DND-41 (cell line): ENCODE data around the gene PCMTD2.

Source experiments
- CTCF ChIP-seq: IDR thresholded peaks from 2 replicates; pipeline ENCODE4 v1.5.1; 2012; ENCODE audit warnings: borderline replicate concordance, low read length, moderate library complexity, mild to moderate bottlenecking; ENCODE audit not compliant: poor library complexity, severe bottlenecking; ENCODE audit errors: extremely low read depth
- EZH2 ChIP-seq: IDR thresholded peaks from 3 replicates; pipeline ENCODE4 v1.6.1; 2012; ENCODE audit warnings: borderline replicate concordance, low read depth, mild to moderate bottlenecking, moderate library complexity, low read length, inconsistent platforms; ENCODE audit not compliant: severe bottlenecking

GRCh38 chr20:64220420-64220819 lies 35.1 kb upstream of the PCMTD2 start:
- no peak for TF ChIP-seq CTCF
- no peak for TF ChIP-seq EZH2
